Neural cell (in vitro differentiated cells): ENCODE data around the gene DHDH. TPM values are rescaled to one million over a fixed set of nuclear protein-coding genes. Genes with fewer than 3 reads are reported as not detected.

Experiments used
- H2AFZ ChIP-seq: fragments of 200-600, 300-800 bp; sonication (generic), shearing (Covaris generic); 2 replicates; pipeline ENCODE4 v1.6.0; 2014; ENCODE audit warnings: low read depth, mild to moderate bottlenecking, antibody characterized with exemption, low read length, moderate library complexity
- H3F3A ChIP-seq: fragments of 200-600 bp; shearing (Covaris generic); 2 replicates; pipeline ENCODE4 v1.6.1; 2016; ENCODE audit warnings: mild to moderate bottlenecking, moderate library complexity, mixed read lengths, antibody characterized with exemption, low read length; ENCODE audit not compliant: insufficient read depth, poor library complexity, severe bottlenecking
- H3K27ac ChIP-seq: fragments of 200-600, 300-800 bp; sonication (generic), shearing (Covaris generic); 2 replicates; pipeline ENCODE4 v1.5.1; 2014; ENCODE audit warnings: mild to moderate bottlenecking, low read length, moderate library complexity
- H3K27me3 ChIP-seq: fragments of 300-800, 200-600 bp; sonication (generic), shearing (Covaris generic); 2 replicates; pipeline ENCODE4 v1.6.0; 2014; ENCODE audit warnings: mild to moderate bottlenecking, low read depth, low read length, moderate library complexity; ENCODE audit not compliant: insufficient read depth
- H3K36me3 ChIP-seq: fragments of 300-800, 200-600 bp; sonication (generic), shearing (Covaris generic); 2 replicates; pipeline ENCODE4 v1.5.1; 2014; ENCODE audit warnings: mild to moderate bottlenecking, antibody characterized with exemption, low read length, moderate library complexity; ENCODE audit not compliant: insufficient read depth
- H3K4me2 ChIP-seq: fragments of 300-800, 200-600 bp; sonication (generic), shearing (Covaris generic); 2 replicates; pipeline ENCODE4 v1.6.0; 2014; ENCODE audit warnings: mild to moderate bottlenecking, low read length
- H3K4me3 ChIP-seq: fragments of 300-800, 200-600 bp; sonication (generic), shearing (Covaris generic); 2 replicates; pipeline ENCODE4 v1.5.1; 2014; ENCODE audit warnings: mild to moderate bottlenecking, low read length, moderate library complexity
- H3K79me2 ChIP-seq: fragments of 200-600 bp; shearing (Covaris generic); replicated peaks from 2 replicates; pipeline ENCODE4 v1.6.0; 2014; ENCODE audit warnings: mild to moderate bottlenecking, low read length, moderate library complexity; ENCODE audit not compliant: insufficient read depth
- H3K9ac ChIP-seq: fragments of 300-800, 200-600 bp; sonication (generic), shearing (Covaris generic); 2 replicates; pipeline ENCODE4 v1.6.1; 2016; ENCODE audit warnings: mild to moderate bottlenecking, low read length, mixed read lengths
- H3K9me2 ChIP-seq: fragments of 200-600 bp; shearing (Covaris generic); 2 replicates; pipeline ENCODE4 v1.6.1; 2016; ENCODE audit warnings: mild to moderate bottlenecking, low read length, mixed read lengths; ENCODE audit not compliant: insufficient read depth
- H3K9me3 ChIP-seq: fragments of 200-600, 300-800 bp; sonication (generic), shearing (Covaris generic); 2 replicates; pipeline ENCODE4 v1.6.1; 2016; ENCODE audit warnings: mild to moderate bottlenecking, mixed run types, low read length, moderate library complexity, mixed read lengths
- H4K20me1 ChIP-seq: fragments of 200-600 bp; shearing (Covaris generic); 2 replicates; pipeline ENCODE4 v1.6.1; 2016; ENCODE audit warnings: mild to moderate bottlenecking, mixed run types; ENCODE audit not compliant: insufficient read depth
- CTCF ChIP-seq: fragments of 450-650 bp; IDR thresholded peaks from 2 replicates; pipeline ENCODE4 v1.5.1; 2014; ENCODE audit warnings: antibody characterized with exemption, mild to moderate bottlenecking, moderate library complexity; ENCODE audit not compliant: poor library complexity, severe bottlenecking
- EP300 ChIP-seq: fragments of 450-650 bp; conservative IDR thresholded peaks from 2 replicates; pipeline ENCODE4 v1.6.1; 2014; ENCODE audit warnings: antibody characterized with exemption, mild to moderate bottlenecking, moderate library complexity; ENCODE audit not compliant: poor library complexity, severe bottlenecking
- EZH2 ChIP-seq: fragments of 200-600, 300-800 bp; shearing (Covaris generic), sonication (generic); IDR thresholded peaks from 2 replicates; pipeline ENCODE4 v1.6.1; 2014; ENCODE audit warnings: antibody characterized with exemption, low read length, borderline replicate concordance, mild to moderate bottlenecking; ENCODE audit not compliant: insufficient read depth, poor library complexity, severe bottlenecking
- MXI1 ChIP-seq: fragments of 450-650 bp; conservative IDR thresholded peaks from 2 replicates; pipeline ENCODE4 v1.6.1; 2014; ENCODE audit warnings: antibody characterized with exemption, mild to moderate bottlenecking; ENCODE audit not compliant: poor library complexity, severe bottlenecking
- POLR2AphosphoS5 ChIP-seq: IDR thresholded peaks from 2 replicates; pipeline ENCODE4 v1.6.1; 2012
- RAD21 ChIP-seq: fragments of 450-650 bp; conservative IDR thresholded peaks from 2 replicates; pipeline ENCODE4 v1.6.1; 2014; ENCODE audit warnings: antibody characterized with exemption, mild to moderate bottlenecking, moderate library complexity
- REST ChIP-seq: IDR thresholded peaks from 2 replicates; pipeline ENCODE4 v1.6.1; 2012; ENCODE audit warnings: borderline replicate concordance
- SMC3 ChIP-seq: fragments of 450-650 bp; conservative IDR thresholded peaks from 2 replicates; pipeline ENCODE4 v1.6.1; 2014; ENCODE audit warnings: antibody characterized with exemption, mild to moderate bottlenecking, moderate library complexity; ENCODE audit not compliant: poor library complexity
- TAF1 ChIP-seq: IDR thresholded peaks from 2 replicates; pipeline ENCODE4 v1.6.1; 2012; ENCODE audit warnings: low read depth
- polyA plus RNA-seq: library from polyadenylated mRNA; depleted of rRNA; stranded (reverse); fragments of >200 nt; gene quantifications from 2 replicates; pipeline ENCODE4 v1.2.3, GENCODE V29; 2014

The DHDH gene
- polyA plus RNA-seq, 1 donor from 2014 or later = 4.8 TPM

- H3K27me3 ChIP-seq = no peaks in the 10 kb centered on the region
- TF ChIP-seq MXI1 (peak; percentile 87), TAF1 (no peak), SMC3 (peak; percentile 52), POLR2AphosphoS5 (peak; percentile 69), RAD21 (peak; percentile 45), EP300 (peak; percentile 67), CTCF (peak; percentile 41), REST (peak; percentile 50), EZH2 (no peak)
Measured at GRCh38 chr19:48954595-48955307, 21.3 kb downstream of the DHDH start, which contains the start of gene BAX. Gene BAX, plus strand, starts transcription at chr19:48954875. Its CDS starts 54 bp downstream, at chr19:48954929.

GRCh38 chr19:48955308-48955958 is 21.9 kb downstream of the DHDH start:
- Histone ChIP-seq H3K9me2 (no peaks in the 10 kb centered on the region), H3K4me3 (peak overlapping the region; percentile 94), H2AFZ (peak overlapping the region; percentile 76), H3K27me3 (no peaks in the 10 kb centered on the region), H3K27ac (peak overlapping the region; percentile 63), H3K9me3 (no peaks in the 10 kb centered on the region), H3F3A (no peaks in the 10 kb centered on the region), H3K36me3 (no peaks in the 10 kb centered on the region), H3K9ac (peak overlapping the region; percentile 92), H3K4me2 (peak overlapping the region; percentile 92), H4K20me1 (no peaks in the 10 kb centered on the region), H3K79me2 (peaks cover 9% of the 10 kb centered on the region)
- TF ChIP-seq CTCF = no peak

More at GRCh38 chr19:48954595-48955307, 21.3 kb downstream of the DHDH start, which contains the start of gene BAX:
- Histone ChIP-seq H3K9me2 (no peaks in the 10 kb centered on the region), H3K9ac (peak within 1 kb of the TSS; percentile 92), H3K9me3 (no peaks in the 10 kb centered on the region), H2AFZ (peak within 1 kb of the TSS; percentile 76), H3K79me2 (peaks cover 9% of the 10 kb centered on the region), H3K4me3 (peak within 1 kb of the TSS; percentile 94), H3F3A (no peaks in the 10 kb centered on the region), H3K36me3 (no peaks in the 10 kb centered on the region), H4K20me1 (no peaks in the 10 kb centered on the region), H3K27ac (peak within 1 kb of the TSS; percentile 63), H3K4me2 (peak within 1 kb of the TSS; percentile 92)
